ENCODE results near the gene SNRK. TPM values are rescaled to one million over a fixed set of nuclear protein-coding genes. Genes with fewer than 3 reads are reported as not detected.
A peak's percentile ranks its signal among the peaks of the same experiment; 100 is the strongest.

Gene SNRK
- total RNA-seq, 2 experiments from 2014 or later: 215 to 217 TPM

- peak overlapping the region; percentile 27 for H3K4me3 Mint-ChIP-seq
- no peak for TF ChIP-seq CTCF (IDR thresholded peaks at IDR 0.05)
- ChIA-PET CTCF (interaction anchor here (2.0 kb wide), 1 partner anchor 122 kb away, joined by 4 read pairs; no protein-coding TSS in a partner anchor), POLR2A (interaction anchor here (0.8 to 5.7 kb wide), 5 partner anchors 13 to 122 kb away, joined by 3 to 122 read pairs (median 3); no protein-coding TSS in a partner anchor)
- peaks cover 16% of the 10 kb centered on the region for H3K4me1 Mint-ChIP-seq (ENCODE audit: low read depth)
- peaks cover 28% of the 10 kb centered on the region for H3K36me3 Mint-ChIP-seq (ENCODE audit: low read depth)
- DNase-seq (no peak), ATAC-seq (ENCODE audit: poor library complexity) (no peak)
- H3K9me3 Mint-ChIP-seq: no peaks in the 10 kb centered on the region
- H3K36me3 ChIP-seq (ENCODE audit: insufficient read depth, low read length): no peaks in the 10 kb centered on the region
- peaks cover 4% of the 10 kb centered on the region for H3K27me3 Mint-ChIP-seq
- no peaks in the 10 kb centered on the region for H3K27me3 ChIP-seq (ENCODE audit: control insufficient read depth in 1 of 2, insufficient read depth in 2 of 2, low read length in 2 of 2)
- H3K27ac ChIP-seq (ENCODE audit: low read depth in 1 of 2, low read length in 2 of 2): no peak overlapping the region
- H3K27ac Mint-ChIP-seq: peak overlapping the region; percentile 100
- intact Hi-C loops (cut with DNase I, micrococcal nuclease): no loop called here
- no peak overlapping the region for H3K4me3 ChIP-seq (ENCODE audit: low read length)
- H3K4me1 ChIP-seq (ENCODE audit: insufficient read depth, low read length): peaks cover 12% of the 10 kb centered on the region
- no peaks in the 10 kb centered on the region for H3K9me3 ChIP-seq (ENCODE audit: control insufficient read depth in 1 of 2, insufficient read depth in 1 of 2, low read length in 2 of 2)
Observed at GRCh38 chr3:43284171-43284570, 2.2 kb upstream of the SNRK start.

- ChIA-PET POLR2A (interaction anchor here (0.7 to 5.7 kb wide), 25 partner anchors 8 to 209 kb away, joined by 3 to 122 read pairs (median 4); no protein-coding TSS in a partner anchor), CTCF (interaction anchor here (0.8 to 2.0 kb wide), 3 partner anchors 11 to 123 kb away, joined by 3 to 5 read pairs (median 4); no protein-coding TSS in a partner anchor)
- Histone ChIP-seq H3K9me3 (ENCODE audit: control insufficient read depth in 1 of 2, insufficient read depth in 1 of 2, low read length in 2 of 2) (no peaks in the 10 kb centered on the region), H3K4me1 (ENCODE audit: insufficient read depth, low read length) (peaks cover 26% of the 10 kb centered on the region), H3K27me3 (ENCODE audit: control insufficient read depth in 1 of 2, insufficient read depth in 2 of 2, low read length in 2 of 2) (no peaks in the 10 kb centered on the region), H3K36me3 (ENCODE audit: insufficient read depth, low read length) (peaks cover 7% of the 10 kb centered on the region), H3K4me3 (ENCODE audit: low read length) (peak overlapping the region; percentile 66), H3K27ac (ENCODE audit: low read depth in 1 of 2, low read length in 2 of 2) (peak overlapping the region in 1 of 2 donors; percentile 77)
- ATAC-seq (ENCODE audit: poor library complexity): no peak
- peak overlapping the region; percentile 100 for H3K4me3 Mint-ChIP-seq
- H3K36me3 Mint-ChIP-seq (ENCODE audit: low read depth): peaks cover 43% of the 10 kb centered on the region
- H3K27ac Mint-ChIP-seq: peak overlapping the region; percentile 100
- H3K4me1 Mint-ChIP-seq (ENCODE audit: low read depth): peaks cover 31% of the 10 kb centered on the region
- H3K27me3 Mint-ChIP-seq: peaks cover 4% of the 10 kb centered on the region
- no peaks in the 10 kb centered on the region for H3K9me3 Mint-ChIP-seq
- TF ChIP-seq CTCF (IDR thresholded peaks at IDR 0.05): no peak
- DNase-seq: peak in 1 of 14 experiments; percentile 37
- intact Hi-C loops (cut with DNase I, micrococcal nuclease): loop anchor here (1.0 to 5.0 kb wide), 10 partner anchors 38 to 217 kb away; partner anchors contain the start of gene POMGNT2 (in 1 of the 2)
Observed at GRCh38 chr3:43285644-43286043, 696 bp upstream of the SNRK start.

GRCh38 chr3:43286841-43287499, 630 bp downstream of the SNRK start:
- Histone ChIP-seq H3K27ac (ENCODE audit: low read depth in 1 of 2, low read length in 2 of 2) (peak overlapping the region; percentile 36 to 70), H3K4me1 (ENCODE audit: insufficient read depth, low read length) (peaks cover 36% of the 10 kb centered on the region), H3K27me3 (ENCODE audit: control insufficient read depth in 1 of 2, insufficient read depth in 2 of 2, low read length in 2 of 2) (no peaks in the 10 kb centered on the region), H3K4me3 (ENCODE audit: low read length) (peak overlapping the region; percentile 70), H3K36me3 (ENCODE audit: insufficient read depth, low read length) (peaks cover 7% of the 10 kb centered on the region), H3K9me3 (ENCODE audit: control insufficient read depth in 1 of 2, insufficient read depth in 1 of 2, low read length in 2 of 2) (no peaks in the 10 kb centered on the region)
- peak in 6 of 14 experiments; percentile 7 to 73 (median 38) for DNase-seq
- intact Hi-C loops (cut with DNase I, micrococcal nuclease): loop anchor here (1.0 to 5.0 kb wide), 11 partner anchors 9 to 215 kb away; partner anchors contain the start of gene POMGNT2 (in 1 of the 2)
- ATAC-seq (ENCODE audit: poor library complexity): peak; percentile 26
- Mint-ChIP-seq H3K9me3 (no peaks in the 10 kb centered on the region), H3K27ac (peak overlapping the region; percentile 97), H3K27me3 (peaks cover 4% of the 10 kb centered on the region), H3K36me3 (ENCODE audit: low read depth) (peaks cover 56% of the 10 kb centered on the region), H3K4me3 (peak overlapping the region; percentile 96), H3K4me1 (ENCODE audit: low read depth) (peaks cover 44% of the 10 kb centered on the region)
- POLR2A ChIA-PET: interaction anchor here (0.7 to 5.7 kb wide), 22 partner anchors 11 to 216 kb away, joined by 3 to 122 read pairs (median 4); no protein-coding TSS in a partner anchor
- no peak for TF ChIP-seq CTCF (IDR thresholded peaks at IDR 0.05)
- CTCF ChIA-PET: interaction anchor here (0.8 to 1.0 kb wide), 3 partner anchors 10 to 124 kb away, joined by 3 to 5 read pairs (median 3); no protein-coding TSS in a partner anchor

All from CD4-positive, alpha-beta T cell (primary cell).